Cardiac fibroblast (primary cell): ENCODE measurements around the gene GRM5.
"Not testable (repeated sequence)": the region's sequence is repeated elsewhere in the genome, so short reads cannot be mapped to it uniquely, and the experiment has no call there.

Experiments used
- DNase-seq, 2 donors: peaks; one replicate each; pipeline versions ENCODE4 v3.0.0 to v3.0.0-alpha.2; 2010; ENCODE audit warnings: low read depth in 2 of 2
- H3K4me3 ChIP-seq, 2 donors: replicated peaks in 1 of 2; 1 replicate in 1 of 2; 2 replicates in 1 of 2; pipeline ENCODE4 v1.5.1; 2011; ENCODE audit warnings: low read depth in 2 of 2, low read length in 2 of 2, mild to moderate bottlenecking in 2 of 2, moderate library complexity in 1 of 2
- TF ChIP-seq, protein P1 (sequence below): IDR thresholded peaks from one replicate; pipeline ENCODE4 v1.5.1; 2011; ENCODE audit warnings: low read depth, mild to moderate bottlenecking, low read length, inconsistent platforms

The GRM5 gene

DNA sequence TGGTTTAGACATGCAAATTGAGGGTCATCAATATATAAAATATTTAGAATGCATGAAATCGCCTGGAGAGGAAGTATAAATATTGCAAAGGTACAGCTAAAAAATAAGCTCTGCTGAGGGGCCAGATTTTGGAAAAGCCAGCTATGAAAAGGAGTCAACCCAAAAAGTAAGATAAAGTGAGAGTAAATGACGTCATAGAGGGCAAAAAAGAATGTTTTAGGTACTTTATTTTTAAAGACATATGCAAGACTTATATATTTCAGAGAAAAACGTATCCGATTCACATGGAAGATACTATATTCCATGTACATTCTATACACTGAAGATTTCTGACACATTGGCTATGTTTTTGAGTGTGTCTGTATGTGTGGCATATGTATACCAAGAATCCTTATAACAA is 13.6 kb downstream of the GRM5 start:
- TF ChIP-seq, protein P1, sequence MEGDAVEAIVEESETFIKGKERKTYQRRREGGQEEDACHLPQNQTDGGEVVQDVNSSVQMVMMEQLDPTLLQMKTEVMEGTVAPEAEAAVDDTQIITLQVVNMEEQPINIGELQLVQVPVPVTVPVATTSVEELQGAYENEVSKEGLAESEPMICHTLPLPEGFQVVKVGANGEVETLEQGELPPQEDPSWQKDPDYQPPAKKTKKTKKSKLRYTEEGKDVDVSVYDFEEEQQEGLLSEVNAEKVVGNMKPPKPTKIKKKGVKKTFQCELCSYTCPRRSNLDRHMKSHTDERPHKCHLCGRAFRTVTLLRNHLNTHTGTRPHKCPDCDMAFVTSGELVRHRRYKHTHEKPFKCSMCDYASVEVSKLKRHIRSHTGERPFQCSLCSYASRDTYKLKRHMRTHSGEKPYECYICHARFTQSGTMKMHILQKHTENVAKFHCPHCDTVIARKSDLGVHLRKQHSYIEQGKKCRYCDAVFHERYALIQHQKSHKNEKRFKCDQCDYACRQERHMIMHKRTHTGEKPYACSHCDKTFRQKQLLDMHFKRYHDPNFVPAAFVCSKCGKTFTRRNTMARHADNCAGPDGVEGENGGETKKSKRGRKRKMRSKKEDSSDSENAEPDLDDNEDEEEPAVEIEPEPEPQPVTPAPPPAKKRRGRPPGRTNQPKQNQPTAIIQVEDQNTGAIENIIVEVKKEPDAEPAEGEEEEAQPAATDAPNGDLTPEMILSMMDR = no peak
- no peak for DNase-seq
- no peak overlapping the region for H3K4me3 ChIP-seq

DNA sequence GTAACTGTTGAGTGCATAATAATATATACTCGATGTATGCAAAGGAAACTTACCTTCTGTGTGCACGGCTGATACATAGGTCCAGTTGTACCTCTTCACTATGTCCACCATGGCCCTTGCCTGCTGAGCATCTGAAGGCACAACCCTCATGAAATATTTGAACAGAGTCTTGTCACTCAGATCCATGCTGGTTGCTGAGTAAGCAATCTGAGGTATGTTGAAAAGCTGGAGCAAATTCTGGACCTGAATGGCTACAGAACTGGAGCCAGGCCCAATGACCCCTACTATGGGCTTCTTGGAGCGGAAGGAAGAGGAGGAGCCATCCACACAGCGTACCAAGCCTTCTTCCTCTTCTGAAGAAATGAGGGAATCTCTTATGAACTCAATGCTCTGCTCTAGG is 18.6 kb downstream of the GRM5 start:
- H3K4me3 ChIP-seq, DNase-seq: not testable (repeated sequence)

DNA sequence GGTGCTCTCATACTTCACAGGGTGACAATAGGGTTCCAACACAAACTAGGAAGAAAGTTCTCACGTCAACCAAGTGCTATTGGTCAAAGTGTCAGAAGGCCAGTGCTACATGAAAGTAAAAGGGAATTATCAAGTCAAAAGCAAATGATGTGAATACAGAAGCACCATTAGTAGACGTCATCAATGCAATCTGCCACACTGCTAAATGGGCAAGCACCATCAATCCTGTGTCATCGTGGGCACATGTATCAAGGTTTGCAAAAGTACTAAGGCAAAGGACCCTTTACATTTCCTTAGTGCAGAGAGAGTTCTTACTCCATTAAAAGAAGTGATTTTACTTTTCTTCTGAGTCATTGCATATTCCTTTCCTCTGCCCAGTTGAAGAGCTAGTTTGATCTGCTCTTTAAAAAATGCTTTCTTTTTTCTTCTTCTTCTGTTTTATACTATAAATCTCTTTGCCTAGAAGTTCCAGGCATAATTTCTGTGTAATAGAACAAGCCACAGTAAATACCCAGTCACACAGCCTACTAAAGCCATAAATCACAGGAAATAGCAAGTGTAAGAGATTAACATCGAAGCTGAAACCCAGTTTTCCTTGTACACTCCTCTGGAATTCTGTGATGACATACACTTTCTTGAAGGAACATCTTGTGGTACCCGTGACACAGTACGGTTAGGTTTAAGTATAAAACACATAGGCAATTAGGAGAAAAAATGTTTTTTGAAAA is 21.8 kb downstream of the GRM5 start:
- not testable (repeated sequence) for H3K4me3 ChIP-seq, DNase-seq

DNA sequence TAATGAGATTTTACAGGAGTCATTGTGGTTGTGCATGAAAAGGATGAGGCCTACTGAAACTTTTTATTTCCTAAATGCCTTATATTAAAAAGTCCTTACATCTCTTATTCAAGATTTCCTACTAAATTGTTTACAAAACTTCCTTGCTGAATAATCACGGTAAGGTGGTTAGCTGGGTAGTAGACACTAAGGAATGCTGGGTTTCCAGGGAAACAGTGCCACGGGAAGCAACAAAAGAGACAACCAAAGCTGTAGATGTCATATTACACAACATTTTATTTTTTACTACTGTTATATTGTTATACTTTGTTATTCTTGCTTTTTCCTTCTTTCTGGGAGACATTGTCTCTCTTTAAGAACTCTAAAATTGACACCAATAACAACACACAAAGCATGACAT is 36.1 kb downstream of the GRM5 start:
- peak in 1 of 2 donors; percentile 6 for DNase-seq
- not testable (repeated sequence) for H3K4me3 ChIP-seq

DNA sequence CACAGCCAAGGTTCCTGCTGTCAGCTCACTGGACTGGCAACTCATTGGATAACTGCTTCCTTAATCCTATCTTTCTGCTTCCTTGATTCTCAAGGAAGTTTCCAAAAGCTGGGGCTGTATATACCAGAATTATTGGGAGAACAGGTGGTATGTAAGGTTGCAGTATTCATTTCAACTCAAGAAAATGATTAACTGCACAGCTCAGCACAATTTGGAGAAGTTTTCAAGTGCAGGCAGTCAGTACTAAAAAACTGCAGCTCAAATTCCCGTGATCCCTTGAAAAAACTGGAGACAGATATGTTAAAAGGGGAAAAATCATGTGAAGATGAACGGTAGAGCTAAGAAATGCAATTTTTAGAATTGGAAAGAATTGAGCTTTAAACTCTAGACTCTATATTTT is 44.4 kb downstream of the GRM5 start:
- TF ChIP-seq, protein P1 = no peak
- no peak for DNase-seq
- no peak overlapping the region for H3K4me3 ChIP-seq

DNA sequence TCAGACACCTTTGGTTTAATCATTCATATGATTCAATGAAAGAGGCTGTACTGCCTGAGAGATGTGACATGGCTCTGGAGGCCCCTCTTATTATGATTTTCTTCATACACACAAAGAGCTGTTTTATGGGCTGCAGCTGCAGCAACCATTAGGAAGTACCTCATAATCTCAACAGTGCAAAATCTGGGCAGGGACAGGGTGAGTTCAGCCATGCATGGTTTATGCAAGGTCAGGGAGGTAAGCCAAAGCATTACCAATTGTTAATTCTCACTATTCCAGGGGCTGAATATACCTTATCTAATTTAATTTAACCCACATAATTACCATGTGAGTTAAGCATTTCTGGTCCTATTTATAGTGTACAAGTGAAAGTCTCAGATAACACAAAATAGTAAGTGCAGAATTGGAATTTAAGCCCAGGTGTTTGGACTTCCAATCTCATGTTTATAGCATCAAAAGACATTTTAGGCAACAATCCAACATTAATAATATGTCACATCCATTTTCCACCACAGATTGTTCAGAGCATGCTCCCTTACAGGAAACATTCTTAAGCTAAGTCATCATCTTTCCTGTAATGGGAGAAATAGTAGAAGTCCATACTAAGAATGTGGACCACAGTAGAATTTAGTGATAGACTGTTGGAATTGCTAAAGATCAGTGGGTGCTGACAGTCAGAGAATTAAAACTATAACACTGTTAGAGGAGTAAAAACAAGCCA is 45.8 kb downstream of the GRM5 start:
- H3K4me3 ChIP-seq = not testable (repeated sequence)
- peak; percentile 8 to 65 for DNase-seq

DNA sequence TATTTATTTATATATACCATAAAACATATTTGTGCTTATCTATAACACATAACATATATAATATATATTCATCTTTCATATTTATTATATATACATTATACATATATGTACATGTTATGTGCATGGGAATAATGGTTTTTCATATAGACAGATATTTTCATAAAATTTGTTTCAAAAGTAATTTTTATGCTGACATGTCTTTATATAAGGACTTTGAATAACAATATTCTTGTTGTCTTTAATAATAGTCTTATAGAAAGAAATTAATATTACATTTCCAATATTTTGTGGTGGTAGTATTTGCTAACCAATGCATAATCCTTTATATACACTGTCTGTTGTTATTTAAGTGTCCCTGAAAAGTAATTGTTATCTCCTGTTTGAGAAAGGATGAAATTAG is 49.6 kb downstream of the GRM5 start:
- no peak for DNase-seq
- TF ChIP-seq, protein P1 = no peak
- H3K4me3 ChIP-seq = no peak overlapping the region

DNA sequence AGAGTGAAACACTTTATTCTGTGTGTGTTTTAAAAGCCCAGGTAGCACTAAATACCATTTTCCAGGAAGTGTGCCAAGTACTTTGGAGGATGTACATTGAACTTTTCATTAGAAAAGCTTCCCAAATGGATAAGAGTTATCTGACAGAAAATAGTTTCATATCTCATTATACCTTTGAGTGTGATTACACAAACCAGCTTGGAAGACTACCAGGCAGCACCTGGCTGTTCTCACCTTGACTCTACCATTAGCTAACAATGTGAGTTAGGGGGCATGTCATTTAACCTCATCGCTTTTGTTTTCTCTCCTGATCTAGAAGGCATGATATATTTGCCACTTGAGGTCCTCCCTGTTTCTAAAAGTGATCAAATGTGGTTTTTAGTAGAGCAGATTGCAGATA is 50.2 kb downstream of the GRM5 start:
- no peak overlapping the region for H3K4me3 ChIP-seq

DNA sequence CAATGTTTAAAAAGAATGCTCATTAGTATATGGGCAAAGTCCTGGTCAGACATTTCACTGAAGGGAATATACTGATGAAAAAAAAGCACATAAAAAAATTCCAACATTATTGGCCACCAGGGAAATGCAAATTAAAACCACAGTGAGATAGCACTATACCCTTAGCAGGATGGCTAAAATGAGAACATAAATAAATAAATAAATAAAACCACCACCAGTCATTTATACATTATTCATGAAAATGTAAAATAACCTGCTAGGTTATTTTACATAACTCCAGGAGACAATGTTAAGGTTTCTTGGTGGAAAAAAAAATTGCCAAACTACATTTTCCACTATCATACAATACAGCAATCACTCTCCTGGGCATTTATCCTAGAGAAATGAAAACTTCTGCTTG is 64.9 kb downstream of the GRM5 start:
- H3K4me3 ChIP-seq, DNase-seq: not testable (repeated sequence)

More for the DNA sequence above, 50.2 kb downstream of the GRM5 start:
- TF ChIP-seq, protein P1 = no peak
- DNase-seq = no peak
